MM.1S (cell line): Measurements from ENCODE around the gene RELN.

ENCODE experiments used
- EZH2 ChIP-seq: fragments of 300-600 bp; sonication (generic); optimal IDR thresholded peaks from 2 replicates; pipeline ENCODE3; 2017; ENCODE audit warnings: low read depth, mild to moderate bottlenecking, antibody characterized with exemption, low read length, mixed read lengths
- TF ChIP-seq, protein P1 (sequence below): fragments of 300-600 bp; sonication (generic); IDR thresholded peaks from 2 replicates; pipeline ENCODE4 v1.5.1; 2016; ENCODE audit warnings: antibody characterized with exemption, low read length, mixed read lengths

DNA sequence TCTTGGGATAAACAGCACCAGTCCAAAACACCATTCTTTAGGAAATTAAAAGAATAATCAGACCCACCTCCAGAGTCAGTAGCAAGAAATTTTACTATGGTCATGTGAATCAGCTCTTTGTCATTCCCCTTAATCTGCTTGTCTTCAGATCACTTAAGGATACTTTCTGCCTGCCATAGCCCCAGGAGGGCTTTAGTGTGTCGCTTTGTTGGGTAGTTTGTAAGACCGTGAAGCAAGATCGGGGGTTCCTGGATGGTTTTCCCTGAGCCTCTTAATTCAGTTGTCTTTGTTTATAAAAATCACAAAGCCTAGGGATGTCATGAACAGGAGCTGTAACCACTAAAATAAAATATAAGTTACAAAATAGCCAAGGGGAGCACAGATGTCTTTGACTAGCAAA, 223.6 kb downstream of the RELN start:
- TF ChIP-seq EZH2, result no peak
- TF ChIP-seq, protein P1, sequence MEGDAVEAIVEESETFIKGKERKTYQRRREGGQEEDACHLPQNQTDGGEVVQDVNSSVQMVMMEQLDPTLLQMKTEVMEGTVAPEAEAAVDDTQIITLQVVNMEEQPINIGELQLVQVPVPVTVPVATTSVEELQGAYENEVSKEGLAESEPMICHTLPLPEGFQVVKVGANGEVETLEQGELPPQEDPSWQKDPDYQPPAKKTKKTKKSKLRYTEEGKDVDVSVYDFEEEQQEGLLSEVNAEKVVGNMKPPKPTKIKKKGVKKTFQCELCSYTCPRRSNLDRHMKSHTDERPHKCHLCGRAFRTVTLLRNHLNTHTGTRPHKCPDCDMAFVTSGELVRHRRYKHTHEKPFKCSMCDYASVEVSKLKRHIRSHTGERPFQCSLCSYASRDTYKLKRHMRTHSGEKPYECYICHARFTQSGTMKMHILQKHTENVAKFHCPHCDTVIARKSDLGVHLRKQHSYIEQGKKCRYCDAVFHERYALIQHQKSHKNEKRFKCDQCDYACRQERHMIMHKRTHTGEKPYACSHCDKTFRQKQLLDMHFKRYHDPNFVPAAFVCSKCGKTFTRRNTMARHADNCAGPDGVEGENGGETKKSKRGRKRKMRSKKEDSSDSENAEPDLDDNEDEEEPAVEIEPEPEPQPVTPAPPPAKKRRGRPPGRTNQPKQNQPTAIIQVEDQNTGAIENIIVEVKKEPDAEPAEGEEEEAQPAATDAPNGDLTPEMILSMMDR, result no peak
